ENCODE measurements around the gene PDE7B. TPM values are rescaled to one million over a fixed set of nuclear protein-coding genes. Genes with fewer than 3 reads are reported as not detected.

Gene PDE7B
- total and polyA plus RNA-seq, 2 of the 8 experiments (the other 6 are each of a cell fraction or from before 2014, with no cell fraction given): not detected

DNA sequence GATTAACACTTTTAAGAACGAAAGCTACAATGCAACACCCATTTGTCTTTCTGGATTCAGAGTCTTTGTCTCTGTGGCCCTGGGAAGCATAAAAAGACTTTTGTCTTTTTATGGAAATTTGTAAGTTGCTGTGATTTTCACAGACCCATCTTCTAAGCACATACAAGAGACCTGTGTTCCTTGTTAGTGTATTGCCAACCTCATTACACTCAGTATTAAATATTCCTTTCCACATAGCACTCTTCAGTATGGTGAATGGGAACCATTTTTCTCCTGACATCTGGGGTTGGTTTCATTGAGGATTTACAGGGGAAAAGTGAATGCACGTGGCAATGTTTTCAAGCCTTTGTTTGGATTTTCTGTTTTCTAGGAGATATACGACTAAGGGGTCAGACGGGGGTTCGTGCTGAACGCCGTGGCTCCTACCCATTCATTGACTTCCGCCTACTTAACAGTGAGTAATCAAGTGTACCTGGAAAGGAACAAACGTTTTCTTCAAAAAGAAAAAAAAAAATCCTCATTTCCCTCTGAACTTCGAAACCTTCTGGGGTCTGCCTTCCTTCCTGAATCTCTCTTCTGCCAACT is 257.0 kb downstream of the PDE7B start (continued):
- TF ChIP-seq GTF2F1 (IDR thresholded peaks at IDR 0.05; ENCODE audit: borderline replicate concordance, low read depth, low read length) (no peak), BCL11A (IDR thresholded peaks at IDR 0.05; ENCODE audit: low read depth in 2 of 2, low read length in 2 of 2) (no peak), MAFK (IDR thresholded peaks at IDR 0.05; ENCODE audit: low read depth, low read length) (no peak), POLR2A (IDR thresholded peaks at IDR 0.05; ENCODE audit: control extremely low read depth in 1 of 2, low read depth in 2 of 2, low read length in 2 of 2) (no peak), RAD21 (IDR thresholded peaks at IDR 0.05 in 1 of 2, conservative IDR thresholded peaks at IDR 0.05 in 1 of 2; ENCODE audit: low read depth in 2 of 2, low read length in 2 of 2) (no peak), SIN3A (conservative IDR thresholded peaks at IDR 0.05 in 1 of 2, IDR thresholded peaks at IDR 0.05 in 1 of 2; ENCODE audit: low read depth in 1 of 2, low read length in 2 of 2) (no peak), POU5F1 (IDR thresholded peaks at IDR 0.05; ENCODE audit: low read depth, low read length) (no peak)

Measured in H1 (cell line).